Esophagus muscularis mucosa (tissue), 4 donors: ENCODE measurements around the gene WWOX.

Experiments used
- EP300 ChIP-seq: sonication (generic); formaldehyde crosslinking; IDR thresholded peaks from one replicate; pipeline ENCODE4 v1.6.1; 2017; ENCODE audit warnings: antibody characterized with exemption
- POLR2AphosphoS5 ChIP-seq, 2 donors: sonication (generic); formaldehyde crosslinking; IDR thresholded peaks; one replicate each; pipeline ENCODE4 v1.6.1; 2017; ENCODE audit warnings: antibody characterized with exemption in 2 of 2
- TF ChIP-seq, protein P1 (sequence below), 3 experiments: fragments of 200-600 bp in 2 of 3; fragments of 450-650 bp in 1 of 3; sonication (generic) in 2 of 3; IDR thresholded peaks; one replicate each; pipeline ENCODE4 v1.5.1; 2017 to 2019; ENCODE audit warnings: antibody characterized with exemption in 3 of 3, mild to moderate bottlenecking in 2 of 3, moderate library complexity in 1 of 3

DNA sequence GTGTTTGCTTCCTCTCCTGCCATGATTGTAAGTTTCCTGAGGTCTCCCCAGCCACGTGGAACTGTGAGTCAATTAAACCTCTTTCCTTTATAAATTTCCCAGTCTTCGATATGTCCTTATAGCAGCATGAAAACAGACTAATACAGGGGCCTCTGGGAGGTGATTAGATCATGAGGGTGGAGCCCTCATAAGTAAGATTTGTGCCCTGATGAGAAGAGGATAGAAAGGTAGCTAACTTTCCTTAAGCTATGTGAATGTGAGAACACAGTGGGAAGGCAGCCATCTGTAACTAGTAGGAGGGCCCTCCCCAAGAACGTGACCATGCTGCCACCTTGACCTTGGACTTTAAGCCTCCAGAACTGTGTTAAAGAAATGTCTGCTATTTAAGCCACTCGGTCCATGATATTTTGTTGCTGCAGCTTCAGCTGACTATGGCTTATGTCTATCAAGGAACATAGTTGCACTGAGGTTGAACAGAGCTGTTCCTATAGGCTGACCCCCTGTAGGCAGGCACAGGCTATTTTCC, 30.7 kb downstream of the WWOX start:
- TF ChIP-seq POLR2AphosphoS5 (IDR thresholded peaks at IDR 0.05), result no peak
- TF ChIP-seq EP300, result no peak
- TF ChIP-seq, protein P1, sequence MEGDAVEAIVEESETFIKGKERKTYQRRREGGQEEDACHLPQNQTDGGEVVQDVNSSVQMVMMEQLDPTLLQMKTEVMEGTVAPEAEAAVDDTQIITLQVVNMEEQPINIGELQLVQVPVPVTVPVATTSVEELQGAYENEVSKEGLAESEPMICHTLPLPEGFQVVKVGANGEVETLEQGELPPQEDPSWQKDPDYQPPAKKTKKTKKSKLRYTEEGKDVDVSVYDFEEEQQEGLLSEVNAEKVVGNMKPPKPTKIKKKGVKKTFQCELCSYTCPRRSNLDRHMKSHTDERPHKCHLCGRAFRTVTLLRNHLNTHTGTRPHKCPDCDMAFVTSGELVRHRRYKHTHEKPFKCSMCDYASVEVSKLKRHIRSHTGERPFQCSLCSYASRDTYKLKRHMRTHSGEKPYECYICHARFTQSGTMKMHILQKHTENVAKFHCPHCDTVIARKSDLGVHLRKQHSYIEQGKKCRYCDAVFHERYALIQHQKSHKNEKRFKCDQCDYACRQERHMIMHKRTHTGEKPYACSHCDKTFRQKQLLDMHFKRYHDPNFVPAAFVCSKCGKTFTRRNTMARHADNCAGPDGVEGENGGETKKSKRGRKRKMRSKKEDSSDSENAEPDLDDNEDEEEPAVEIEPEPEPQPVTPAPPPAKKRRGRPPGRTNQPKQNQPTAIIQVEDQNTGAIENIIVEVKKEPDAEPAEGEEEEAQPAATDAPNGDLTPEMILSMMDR (IDR thresholded peaks at IDR 0.05), result no peak
